Skeletal muscle satellite cell (primary cell): ENCODE data around the gene NOS1AP.

ENCODE experiments used
- H3K27me3 ChIP-seq: 2 replicates; pipeline ENCODE4 v1.7.0; 2013; ENCODE audit warnings: low read length; ENCODE audit not compliant: control insufficient read depth, insufficient read depth
- H3K36me3 ChIP-seq: 2 replicates; pipeline ENCODE4 v1.7.0; 2013; ENCODE audit warnings: mild to moderate bottlenecking, control low read depth, low read length; ENCODE audit not compliant: insufficient read depth
- H3K4me1 ChIP-seq: 2 replicates; pipeline ENCODE4 v1.7.0; 2013; ENCODE audit warnings: low read length; ENCODE audit not compliant: control insufficient read depth, insufficient read depth
- H3K4me2 ChIP-seq: 2 replicates; pipeline ENCODE4 v1.7.0; 2013; ENCODE audit warnings: mild to moderate bottlenecking, low read length
- H3K4me3 ChIP-seq: 2 replicates; pipeline ENCODE4 v1.7.0; 2013; ENCODE audit warnings: low read length
- H3K9ac ChIP-seq: 2 replicates; pipeline ENCODE4 v1.7.0; 2013; ENCODE audit warnings: mild to moderate bottlenecking, low read depth, low read length, moderate library complexity
- H3K9me3 ChIP-seq: replicated peaks from 2 replicates; pipeline ENCODE4 v1.7.0; 2013; ENCODE audit warnings: mild to moderate bottlenecking, control low read depth, low read length

Gene NOS1AP

GRCh38 chr1:162175379-162176081, 106.0 kb downstream of the NOS1AP start:
- Histone ChIP-seq H3K4me3 (no peak overlapping the region), H3K36me3 (no peaks in the 10 kb centered on the region), H3K9me3 (no peaks in the 10 kb centered on the region), H3K27me3 (no peaks in the 10 kb centered on the region), H3K9ac (no peak overlapping the region), H3K4me1 (no peaks in the 10 kb centered on the region), H3K4me2 (no peak overlapping the region)

GRCh38 chr1:162177126-162177525, 107.6 kb downstream of the NOS1AP start:
- Histone ChIP-seq H3K9me3 (no peaks in the 10 kb centered on the region), H3K4me1 (no peaks in the 10 kb centered on the region), H3K4me2 (no peak overlapping the region), H3K4me3 (no peak overlapping the region), H3K27me3 (no peaks in the 10 kb centered on the region), H3K36me3 (no peaks in the 10 kb centered on the region), H3K9ac (no peak overlapping the region)

- Histone ChIP-seq H3K9me3 (no peaks in the 10 kb centered on the region), H3K27me3 (no peaks in the 10 kb centered on the region), H3K4me1 (no peaks in the 10 kb centered on the region), H3K4me2 (no peak overlapping the region), H3K9ac (no peak overlapping the region), H3K36me3 (no peaks in the 10 kb centered on the region), H3K4me3 (no peak overlapping the region)
Observed at GRCh38 chr1:162178432-162178831, 108.9 kb downstream of the NOS1AP start.

GRCh38 chr1:162179121-162179520, 109.6 kb downstream of the NOS1AP start:
- Histone ChIP-seq H3K4me3 (no peak overlapping the region), H3K27me3 (no peaks in the 10 kb centered on the region), H3K9me3 (no peaks in the 10 kb centered on the region), H3K9ac (no peak overlapping the region), H3K36me3 (no peaks in the 10 kb centered on the region), H3K4me2 (no peak overlapping the region), H3K4me1 (no peaks in the 10 kb centered on the region)

GRCh38 chr1:162180813-162181212, 111.3 kb downstream of the NOS1AP start:
- Histone ChIP-seq H3K4me1 (no peaks in the 10 kb centered on the region), H3K4me3 (no peak overlapping the region), H3K9ac (no peak overlapping the region), H3K4me2 (no peak overlapping the region), H3K36me3 (no peaks in the 10 kb centered on the region), H3K9me3 (no peaks in the 10 kb centered on the region), H3K27me3 (no peaks in the 10 kb centered on the region)

GRCh38 chr1:162182090-162182489, 112.6 kb downstream of the NOS1AP start:
- H3K4me2 ChIP-seq, result no peak overlapping the region
- H3K9me3 ChIP-seq, result no peaks in the 10 kb centered on the region
- H3K4me1 ChIP-seq, result no peaks in the 10 kb centered on the region
- H3K27me3 ChIP-seq, result no peaks in the 10 kb centered on the region
- no peak overlapping the region for H3K4me3 ChIP-seq
- H3K36me3 ChIP-seq, result no peaks in the 10 kb centered on the region
- H3K9ac ChIP-seq, result no peak overlapping the region

- Histone ChIP-seq H3K9me3 (no peaks in the 10 kb centered on the region), H3K4me3 (no peak overlapping the region), H3K4me2 (no peak overlapping the region), H3K36me3 (no peaks in the 10 kb centered on the region), H3K27me3 (no peaks in the 10 kb centered on the region), H3K4me1 (no peaks in the 10 kb centered on the region), H3K9ac (no peak overlapping the region)
Observed at GRCh38 chr1:162185314-162186025, 116.0 kb downstream of the NOS1AP start.

- Histone ChIP-seq H3K9ac (no peak overlapping the region), H3K27me3 (no peaks in the 10 kb centered on the region), H3K9me3 (no peaks in the 10 kb centered on the region), H3K4me1 (no peaks in the 10 kb centered on the region), H3K4me3 (no peak overlapping the region), H3K36me3 (no peaks in the 10 kb centered on the region), H3K4me2 (no peak overlapping the region)
Observed at GRCh38 chr1:162186026-162186374, 116.5 kb downstream of the NOS1AP start.

- Histone ChIP-seq H3K4me3 (no peak overlapping the region), H3K36me3 (no peaks in the 10 kb centered on the region), H3K27me3 (no peaks in the 10 kb centered on the region), H3K4me1 (no peaks in the 10 kb centered on the region), H3K9ac (no peak overlapping the region), H3K9me3 (no peaks in the 10 kb centered on the region), H3K4me2 (no peak overlapping the region)
Observed at GRCh38 chr1:162186406-162186805, 116.9 kb downstream of the NOS1AP start.

GRCh38 chr1:162187687-162188276, 118.3 kb downstream of the NOS1AP start:
- H3K4me2 ChIP-seq, result no peak overlapping the region
- H3K9me3 ChIP-seq, result no peaks in the 10 kb centered on the region
- H3K9ac ChIP-seq, result no peak overlapping the region
- H3K36me3 ChIP-seq, result no peaks in the 10 kb centered on the region
- H3K4me3 ChIP-seq, result no peak overlapping the region
- no peaks in the 10 kb centered on the region for H3K27me3 ChIP-seq
- H3K4me1 ChIP-seq, result no peaks in the 10 kb centered on the region

GRCh38 chr1:162189345-162189744, 119.9 kb downstream of the NOS1AP start:
- no peaks in the 10 kb centered on the region for H3K9me3 ChIP-seq
- no peak overlapping the region for H3K9ac ChIP-seq
- H3K4me1 ChIP-seq, result no peaks in the 10 kb centered on the region
- no peaks in the 10 kb centered on the region for H3K27me3 ChIP-seq
- H3K36me3 ChIP-seq, result no peaks in the 10 kb centered on the region
- H3K4me3 ChIP-seq, result no peak overlapping the region
- no peak overlapping the region for H3K4me2 ChIP-seq
